ENCODE measurements around the gene KCNG4.

The KCNG4 gene

GRCh38 chr16:84194470-84195200 lies 45.2 kb downstream of the KCNG4 start:
- no peak for TF ChIP-seq CTCF (IDR thresholded peaks at IDR 0.05; ENCODE audit: control extremely low read depth, extremely low read depth, low read depth, missing control alignments)

GRCh38 chr16:84194018-84194417 lies 45.8 kb downstream of the KCNG4 start:
- CTCF ChIA-PET: no interaction called here
- POLR2A ChIA-PET: no interaction called here
- no peak for TF ChIP-seq CTCF (IDR thresholded peaks at IDR 0.05; ENCODE audit: control extremely low read depth, extremely low read depth, low read depth, missing control alignments)
- DNase-seq (ENCODE audit: extremely low spot score): no peak

More at GRCh38 chr16:84194470-84195200, 45.2 kb downstream of the KCNG4 start:
- POLR2A ChIA-PET: no interaction called here
- CTCF ChIA-PET: interaction anchor here (0.9 to 2.2 kb wide), 2 partner anchors 8 to 82 kb away, joined by 3 to 8 read pairs; partner anchors contain the start of gene TAF1C
- DNase-seq (ENCODE audit: extremely low spot score): no peak

- DNase-seq (ENCODE audit: extremely low spot score): no peak
- TF ChIP-seq CTCF (IDR thresholded peaks at IDR 0.05; ENCODE audit: control extremely low read depth, extremely low read depth, low read depth, missing control alignments): no peak
- ChIA-PET CTCF (no interaction called here), POLR2A (no interaction called here)
Measured at GRCh38 chr16:84193480-84193879, 46.3 kb downstream of the KCNG4 start.

GRCh38 chr16:84191466-84191865 lies 48.3 kb downstream of the KCNG4 start:
- POLR2A ChIA-PET: no interaction called here
- no peak for TF ChIP-seq CTCF (IDR thresholded peaks at IDR 0.05; ENCODE audit: control extremely low read depth, extremely low read depth, low read depth, missing control alignments)
- DNase-seq (ENCODE audit: extremely low spot score): no peak
- CTCF ChIA-PET: no interaction called here

- no peak for TF ChIP-seq CTCF (IDR thresholded peaks at IDR 0.05; ENCODE audit: control extremely low read depth, extremely low read depth, low read depth, missing control alignments)
- DNase-seq (ENCODE audit: extremely low spot score): no peak
- CTCF ChIA-PET: interaction anchor here (1.0 kb wide), 1 partner anchor 107 kb away, joined by 3 read pairs; no protein-coding TSS in a partner anchor
- POLR2A ChIA-PET: no interaction called here
Measured at GRCh38 chr16:84190731-84191388, 49.0 kb downstream of the KCNG4 start, which contains the start of gene ADAD2. ADAD2 (plus strand) TSS chr16:84191157; CDS start chr16:84191231, 74 bp downstream.

GRCh38 chr16:84186685-84187437 lies 53.0 kb downstream of the KCNG4 start, which contains the start of gene TAF1C:
TAF1C (minus strand) TSS chr16:84187057; CDS start chr16:84184988, 2,069 bp downstream.
- TF ChIP-seq CTCF (IDR thresholded peaks at IDR 0.05; ENCODE audit: control extremely low read depth, extremely low read depth, low read depth, missing control alignments): peak; percentile 99
- CTCF ChIA-PET: interaction anchor here (0.6 to 4.7 kb wide), 65 partner anchors 9 to 552 kb away, joined by 3 to 155 read pairs (median 4); partner anchors contain the start of genes DNAAF1, HSDL1, MBTPS1 and OSGIN1
- peak; percentile 99 for DNase-seq (ENCODE audit: extremely low spot score)
- POLR2A ChIA-PET: interaction anchor here (0.8 kb wide), 1 partner anchor 70 kb away, joined by 4 read pairs; the partner anchor contains the start of gene MBTPS1
